Epithelial cell of proximal tubule (primary cell): ENCODE data around the gene ANTXRL. TPM values are rescaled to one million over a fixed set of nuclear protein-coding genes. Genes with fewer than 3 reads are reported as not detected.
"Not testable (repeated sequence)": the region's sequence is repeated elsewhere in the genome, so short reads cannot be mapped to it uniquely, and the experiment has no call there.

Source experiments
- DNase-seq: peaks from one replicate; pipeline ENCODE4 v3.0.0-alpha.2; 2011; ENCODE audit warnings: low read depth
- H3K4me3 ChIP-seq: 2 replicates; pipeline ENCODE4 v1.5.1; 2011; ENCODE audit warnings: low read depth, mild to moderate bottlenecking, low read length
- CTCF ChIP-seq: conservative IDR thresholded peaks from 2 replicates; pipeline ENCODE4 v1.5.1; 2012; ENCODE audit warnings: low read depth, mild to moderate bottlenecking, low read length
- total RNA-seq: library from RNA; depleted of rRNA; stranded (reverse); fragments of >200 nt; gene quantifications from 2 replicates; pipeline ENCODE4 v1.2.3, GENCODE V29; 2015

ANTXRL gene
- total RNA-seq, 1 donor from 2014 or later, result not detected

GRCh38 chr10:46328853-46329689, 42.3 kb downstream of the ANTXRL start:
- no peak overlapping the region for H3K4me3 ChIP-seq
- DNase-seq, result no peak
- no peak for TF ChIP-seq CTCF

GRCh38 chr10:46329690-46330016, 42.9 kb downstream of the ANTXRL start:
- TF ChIP-seq CTCF, result no peak
- no peak overlapping the region for H3K4me3 ChIP-seq
- DNase-seq, result no peak

GRCh38 chr10:46330894-46331293, 44.1 kb downstream of the ANTXRL start:
- DNase-seq, result no peak
- H3K4me3 ChIP-seq, result no peak overlapping the region
- no peak for TF ChIP-seq CTCF

- H3K4me3 ChIP-seq, DNase-seq: not testable (repeated sequence)
Measured at GRCh38 chr10:46365484-46365883, 78.7 kb downstream of the ANTXRL start.

- DNase-seq, H3K4me3 ChIP-seq: not testable (repeated sequence)
Measured at GRCh38 chr10:46367209-46367608, 80.4 kb downstream of the ANTXRL start.

GRCh38 chr10:46367666-46368240, 81.0 kb downstream of the ANTXRL start:
- not testable (repeated sequence) for H3K4me3 ChIP-seq, DNase-seq

- not testable (repeated sequence) for H3K4me3 ChIP-seq
Measured at GRCh38 chr10:46368956-46369355, 82.2 kb downstream of the ANTXRL start.

GRCh38 chr10:46374410-46374809, 87.6 kb downstream of the ANTXRL start:
- not testable (repeated sequence) for H3K4me3 ChIP-seq, DNase-seq

More at GRCh38 chr10:46368956-46369355, 82.2 kb downstream of the ANTXRL start:
- not testable (repeated sequence) for DNase-seq

GRCh38 chr10:46375406-46375805, 88.6 kb downstream of the ANTXRL start, which contains the start of gene ANXA8L1:
Gene ANXA8L1, plus strand, starts transcription at chr10:46375776. Its CDS starts 76 bp downstream, at chr10:46375852.
- DNase-seq, H3K4me3 ChIP-seq: not testable (repeated sequence)

- DNase-seq, H3K4me3 ChIP-seq: not testable (repeated sequence)
Measured at GRCh38 chr10:46377022-46377421, 90.2 kb downstream of the ANTXRL start.

GRCh38 chr10:46377651-46378050, 90.9 kb downstream of the ANTXRL start:
- not testable (repeated sequence) for H3K4me3 ChIP-seq

GRCh38 chr10:46378108-46378507, 91.3 kb downstream of the ANTXRL start:
- not testable (repeated sequence) for DNase-seq, H3K4me3 ChIP-seq

More at GRCh38 chr10:46377651-46378050, 90.9 kb downstream of the ANTXRL start:
- not testable (repeated sequence) for DNase-seq

GRCh38 chr10:46379233-46379848, 92.5 kb downstream of the ANTXRL start:
- DNase-seq, H3K4me3 ChIP-seq: not testable (repeated sequence)
